Femur (tissue), 1 donor: ENCODE measurements around the gene ZNF564.
"Not testable (repeated sequence)": the region's sequence is repeated elsewhere in the genome, so short reads cannot be mapped to it uniquely, and the experiment has no call there.

ENCODE experiments used
- DNase-seq: peaks from one replicate; pipeline ENCODE4 v3.0.0-alpha.2; 2017

The ZNF564 gene

DNA sequence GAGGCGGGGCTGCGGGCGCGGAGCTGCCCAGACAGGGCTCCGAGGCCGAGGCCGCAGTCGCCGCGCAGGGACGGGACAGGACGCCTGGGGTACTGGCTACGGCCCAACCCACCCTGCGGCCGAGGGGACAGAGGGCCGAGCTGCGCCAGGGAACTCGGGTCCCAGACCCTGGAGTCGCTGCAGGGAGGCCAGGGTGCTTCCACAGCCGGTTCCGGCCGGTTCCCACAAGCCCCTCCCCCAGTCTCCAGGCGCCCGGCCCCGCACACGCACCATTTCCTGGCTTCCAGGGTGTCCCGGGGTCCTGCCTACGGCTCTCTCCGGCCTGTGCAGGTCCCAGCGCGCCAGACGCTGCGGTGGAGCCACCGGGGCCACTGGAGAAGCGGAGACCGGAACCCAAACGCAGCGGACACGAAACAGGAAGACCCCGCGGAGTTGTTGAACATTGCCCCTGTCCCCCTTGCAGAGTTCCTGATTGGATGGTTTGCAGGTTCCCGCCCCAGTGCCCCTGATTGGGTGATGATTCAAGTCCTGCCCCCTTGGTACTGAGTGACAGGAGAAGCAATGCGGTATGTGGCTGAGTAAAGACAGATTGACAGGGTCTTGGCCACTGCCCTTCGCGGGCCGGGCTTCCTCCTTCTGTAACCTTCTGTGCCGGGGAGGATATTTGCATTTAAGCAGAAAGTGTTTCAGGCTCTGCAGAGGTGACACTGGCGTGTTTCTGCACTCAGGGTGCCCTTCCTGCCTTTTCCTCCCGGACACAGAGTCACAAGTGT is at the start of gene ZNF564:
ZNF564 (minus strand) TSS at position 423 of the 773 bp plus-strand sequence; CDS start at position 273, 150 bp downstream.
- peak; percentile 99 for DNase-seq

- no peak for DNase-seq
These were observed 46.3 kb upstream of the ZNF564 start for GRCh38 chr19:12597594-12597993.

GRCh38 chr19:12596927-12597548 is 45.8 kb upstream of the ZNF564 start:
- no peak for DNase-seq

DNA sequence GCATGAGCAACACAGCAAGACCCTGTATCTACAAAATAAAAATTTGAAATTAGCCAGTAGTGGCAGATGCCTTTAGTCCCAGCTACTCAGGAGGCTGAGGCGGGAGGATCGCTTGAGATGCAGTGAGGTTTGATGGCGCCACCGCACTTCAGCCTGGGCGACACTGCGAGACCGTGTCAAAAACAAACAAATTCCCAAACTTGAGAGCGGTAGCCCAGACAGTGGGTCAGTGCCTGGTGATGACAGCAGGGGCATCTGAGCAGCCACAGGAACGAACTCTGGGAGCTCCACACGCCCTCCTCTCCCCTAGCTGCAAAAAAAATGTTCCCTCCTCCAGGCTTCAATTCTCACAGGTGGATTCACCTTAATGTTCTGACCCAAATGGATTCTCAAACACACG is 45.2 kb upstream of the ZNF564 start:
- no peak for DNase-seq

- DNase-seq = no peak
These were observed 29.8 kb upstream of the ZNF564 start for GRCh38 chr19:12581100-12581499.

DNA sequence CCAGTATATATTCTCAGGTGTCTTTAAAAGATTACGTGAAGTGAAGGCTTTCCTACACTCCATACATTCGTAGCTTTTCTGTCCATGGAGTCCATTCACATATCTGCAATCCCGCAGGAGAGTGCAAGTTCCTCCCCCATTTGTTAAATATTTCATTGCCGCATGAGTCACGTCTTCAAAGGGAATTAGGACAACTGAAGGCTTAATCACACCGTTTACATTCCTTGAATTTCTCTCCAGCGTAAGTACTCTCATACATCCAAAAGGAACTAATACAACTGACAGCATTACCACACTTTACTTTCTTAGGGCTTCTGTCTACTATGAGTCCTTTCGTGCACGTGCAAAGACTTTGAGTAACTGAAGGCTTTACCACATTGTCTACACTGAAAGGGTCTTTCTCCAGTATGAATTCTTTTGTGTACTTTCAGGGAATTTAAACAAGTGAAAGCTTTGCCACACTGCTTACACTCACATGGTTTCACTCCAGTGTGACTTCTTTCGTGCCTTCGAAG is 29.0 kb upstream of the ZNF564 start:
- no peak for DNase-seq

DNA sequence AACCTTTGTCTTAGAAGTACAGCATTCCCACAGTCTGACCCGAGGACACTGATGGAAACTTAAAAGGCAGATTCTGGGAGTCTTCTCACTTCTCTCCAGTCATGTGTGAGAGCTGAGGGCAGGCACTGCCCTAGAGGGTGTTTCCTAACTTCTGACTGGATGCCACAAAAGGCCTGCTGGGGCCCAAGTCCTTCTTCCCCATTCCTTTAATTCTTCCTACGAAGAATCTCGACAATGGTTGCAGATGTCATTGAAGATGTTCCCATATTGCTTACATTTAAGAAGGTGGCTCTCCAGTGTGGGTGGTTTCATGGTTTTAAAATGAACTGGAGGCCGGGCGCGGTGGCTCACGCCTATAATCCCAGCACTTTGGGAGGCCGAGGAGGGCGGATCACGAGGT is 27.4 kb upstream of the ZNF564 start:
- DNase-seq = no peak

DNA sequence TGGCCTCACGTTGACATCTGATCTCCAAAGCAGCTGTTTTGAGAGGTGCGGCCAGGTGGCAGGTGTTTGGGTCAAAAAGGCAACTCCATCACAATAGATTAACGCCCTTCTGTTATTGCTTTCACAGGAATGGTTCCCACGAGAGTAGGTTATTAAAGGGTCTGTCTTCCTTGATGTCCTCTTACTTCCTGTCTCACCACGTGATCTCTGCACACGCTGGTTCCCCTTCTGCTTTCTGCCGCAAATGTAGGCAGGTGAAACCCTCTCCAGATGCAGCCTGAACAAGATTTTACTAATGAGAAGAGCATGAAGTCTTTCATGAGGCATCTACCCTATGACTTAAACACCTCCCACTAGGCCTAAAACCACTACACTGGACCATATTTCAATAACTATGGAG is 22.8 kb upstream of the ZNF564 start:
- DNase-seq = no peak

- no peak for DNase-seq
These were observed 16.7 kb upstream of the ZNF564 start for GRCh38 chr19:12567951-12568350.

GRCh38 chr19:12566380-12566779 is 15.1 kb upstream of the ZNF564 start:
- DNase-seq = not testable (repeated sequence)

DNA sequence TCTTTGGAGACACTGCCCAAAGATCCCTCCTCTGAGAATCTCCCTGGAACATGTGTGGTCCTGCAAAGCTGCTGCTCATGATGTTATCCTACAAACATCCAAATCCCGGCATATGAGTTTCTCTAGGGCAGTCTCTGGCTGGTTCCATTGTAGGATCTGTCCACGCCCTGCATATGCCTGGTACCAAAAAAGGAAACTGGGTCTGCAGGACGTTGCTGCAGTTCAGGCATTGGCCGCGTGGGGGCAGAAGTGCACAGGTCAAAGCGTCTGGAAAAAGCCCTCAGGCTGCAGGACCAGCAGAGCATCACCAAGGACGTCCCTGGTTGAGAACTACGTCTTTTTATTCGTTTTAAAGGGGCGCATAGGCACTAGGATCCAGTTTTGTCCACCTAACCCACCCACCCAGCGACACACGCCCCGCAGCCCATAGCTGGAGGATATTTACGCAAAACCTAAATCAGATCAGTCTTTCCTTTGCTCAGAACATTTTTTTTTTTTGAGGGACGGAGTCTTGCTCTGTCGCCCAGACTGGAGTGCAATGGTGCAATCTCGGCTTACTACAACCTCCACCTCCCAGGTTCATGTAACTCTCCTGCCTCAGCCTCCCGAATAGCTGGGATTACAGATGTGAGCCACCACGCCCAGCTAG is 12.9 kb upstream of the ZNF564 start:
- DNase-seq = peak; percentile 91

DNA sequence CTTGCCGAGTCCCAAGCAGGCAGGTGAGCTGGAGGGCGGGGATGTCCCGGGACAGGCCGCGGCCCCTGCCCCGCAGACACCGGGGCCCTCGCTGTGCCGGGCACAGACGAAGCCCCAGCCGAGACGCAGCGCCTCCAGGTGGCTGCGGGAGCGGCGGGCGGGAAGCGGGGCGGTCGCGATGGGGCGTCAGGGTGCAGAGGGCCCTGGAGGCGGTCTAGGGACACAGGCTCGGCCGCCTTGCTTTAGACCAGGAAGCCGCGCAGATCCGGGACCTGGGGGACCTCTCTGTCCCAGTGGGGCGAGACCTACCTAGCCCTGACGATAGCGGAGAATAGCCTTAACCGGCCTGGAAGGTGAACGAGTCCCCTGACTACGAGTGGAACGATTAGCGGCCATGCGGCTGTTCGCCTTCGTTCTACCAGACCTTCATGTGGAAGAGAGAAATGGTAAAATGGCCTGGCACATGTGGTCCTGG is 4.2 kb upstream of the ZNF564 start:
- no peak for DNase-seq

DNA sequence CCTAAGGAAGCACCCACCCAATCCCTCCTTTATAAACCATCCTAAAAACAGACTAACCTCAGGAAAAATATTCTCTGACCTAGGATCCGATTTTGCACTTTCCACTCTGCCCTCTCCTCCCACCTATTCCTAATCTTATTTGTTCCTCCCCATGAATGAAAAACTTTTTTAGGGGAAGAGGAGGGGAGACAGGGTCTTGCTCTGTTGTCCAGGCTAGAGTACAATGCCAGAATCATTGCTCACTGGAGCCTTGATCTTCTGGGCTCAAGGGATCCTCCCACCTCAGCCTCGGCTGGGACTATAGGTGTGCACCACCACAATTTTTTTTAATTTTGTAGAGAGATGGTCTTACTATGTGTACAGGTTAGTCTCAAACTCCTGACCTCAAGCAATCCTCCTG is 4.4 kb downstream of the ZNF564 start:
- DNase-seq = no peak

DNA sequence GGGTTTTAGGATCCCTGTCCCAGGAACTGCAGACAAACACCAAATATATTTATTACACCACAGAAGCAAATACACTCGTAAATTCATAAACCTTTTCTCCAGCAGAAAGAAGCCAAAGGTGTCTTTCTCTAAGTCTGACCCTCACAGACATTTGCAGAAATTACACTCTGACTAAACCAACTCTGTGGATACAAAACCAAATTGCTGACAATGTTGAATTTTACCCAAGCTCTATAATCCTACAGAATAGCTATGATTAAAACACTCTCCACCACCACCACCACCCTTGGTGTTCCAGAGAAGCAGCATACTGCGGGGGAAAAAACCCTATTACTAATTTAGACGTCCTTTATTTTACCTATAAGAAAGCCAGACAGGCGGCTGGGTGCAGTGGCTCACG is 5.2 kb downstream of the ZNF564 start:
- DNase-seq = no peak

DNA sequence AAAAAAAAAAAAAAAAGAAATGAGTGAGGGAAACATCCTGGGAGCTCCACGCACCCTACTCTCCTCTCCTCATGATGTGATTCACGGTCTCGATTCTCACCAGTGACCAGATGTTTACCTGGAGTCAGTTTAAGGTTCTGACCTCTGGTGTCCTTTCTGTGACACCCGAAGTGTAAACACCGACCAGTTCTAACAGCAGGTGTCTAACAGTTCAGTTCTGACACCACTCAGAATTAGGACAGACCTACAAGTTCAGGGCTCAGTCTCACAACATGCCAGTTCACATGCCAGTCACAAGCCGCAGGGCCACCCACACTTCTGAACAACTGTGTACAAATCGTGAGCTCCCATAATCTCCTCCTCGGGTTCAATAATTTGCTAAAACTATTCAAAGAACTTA is 6.0 kb downstream of the ZNF564 start:
- no peak for DNase-seq

DNA sequence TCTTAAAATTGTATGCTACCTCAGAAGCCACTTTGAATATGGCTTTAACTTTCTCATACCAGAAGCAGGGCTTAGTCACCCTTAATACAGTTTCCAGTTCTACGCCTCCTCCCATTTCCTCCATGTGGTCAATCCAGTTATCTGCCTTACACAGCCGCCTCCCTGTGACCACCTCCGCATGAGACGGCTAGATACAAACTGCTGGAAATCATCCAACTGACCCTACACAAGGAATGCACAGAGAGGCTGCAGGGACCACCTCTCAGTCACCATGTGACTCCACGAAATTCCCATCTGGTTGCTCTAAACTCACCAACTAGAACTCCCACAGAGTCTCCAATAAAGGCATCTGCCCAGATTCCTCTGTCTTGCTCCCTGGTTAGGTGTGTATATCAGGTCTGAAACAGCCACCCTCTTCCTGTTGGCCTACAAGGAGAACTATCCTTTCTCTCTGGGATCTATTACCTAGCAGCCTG is 6.8 kb downstream of the ZNF564 start:
- no peak for DNase-seq

- DNase-seq = no peak
These were observed 7.4 kb downstream of the ZNF564 start for GRCh38 chr19:12543855-12544254.

DNA sequence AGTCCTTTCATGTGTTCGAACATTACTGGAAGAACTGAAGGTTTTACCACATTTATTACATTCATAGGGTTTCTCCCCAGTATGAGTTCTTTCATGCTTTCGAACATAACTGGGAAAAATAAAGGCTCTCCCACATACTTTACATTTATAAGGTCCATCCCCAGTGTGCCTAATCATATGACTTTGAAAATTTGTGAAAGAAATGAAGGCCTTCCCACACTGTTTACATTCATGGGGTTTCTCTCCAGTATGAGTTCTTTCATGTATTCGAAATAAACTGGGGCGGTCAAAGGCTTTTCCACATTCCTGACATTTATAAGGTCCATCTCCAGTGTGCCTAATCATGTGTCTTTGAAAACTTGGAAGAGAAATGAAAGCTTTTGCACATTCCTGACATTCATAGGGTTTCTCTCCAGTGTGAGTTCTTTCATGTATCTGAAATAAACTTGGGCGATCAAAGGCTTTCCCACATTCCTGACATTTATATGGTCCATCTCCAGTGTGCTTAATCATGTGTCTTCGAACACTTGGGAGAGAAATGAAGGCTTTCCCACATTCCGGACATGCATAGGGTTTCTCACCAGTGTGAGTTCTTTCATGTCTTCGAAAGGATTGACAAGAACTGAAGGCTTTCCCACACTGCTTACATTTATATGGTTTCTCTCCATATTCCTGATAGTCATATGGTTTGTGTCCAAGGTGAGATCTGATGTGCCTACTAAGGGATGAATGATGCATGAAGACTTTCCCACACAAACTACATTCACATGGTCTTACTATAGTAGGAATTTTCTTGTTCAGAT is 24.0 kb downstream of the ZNF564 start:
- no peak for DNase-seq

DNA sequence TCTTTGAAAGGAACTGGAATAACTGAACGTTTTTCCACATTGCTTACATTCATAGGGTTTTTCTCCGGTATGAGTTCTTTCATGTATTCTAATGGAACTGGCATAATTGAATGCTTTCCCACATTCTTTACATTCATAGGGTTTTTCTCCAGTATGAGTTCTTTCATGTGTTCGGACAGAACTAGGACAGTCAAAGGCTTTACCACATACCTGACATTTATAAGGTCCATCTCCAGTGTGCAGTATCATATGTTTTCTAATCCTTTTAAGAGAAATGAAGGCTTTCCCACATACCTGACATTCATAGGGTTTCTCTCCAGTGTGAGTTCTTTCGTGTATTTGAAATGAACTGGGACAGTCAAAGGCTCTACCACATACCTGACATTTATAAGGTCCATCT is 24.7 kb downstream of the ZNF564 start:
- DNase-seq = no peak

- no peak for DNase-seq
These were observed 29.3 kb downstream of the ZNF564 start for GRCh38 chr19:12521996-12522395.

DNA sequence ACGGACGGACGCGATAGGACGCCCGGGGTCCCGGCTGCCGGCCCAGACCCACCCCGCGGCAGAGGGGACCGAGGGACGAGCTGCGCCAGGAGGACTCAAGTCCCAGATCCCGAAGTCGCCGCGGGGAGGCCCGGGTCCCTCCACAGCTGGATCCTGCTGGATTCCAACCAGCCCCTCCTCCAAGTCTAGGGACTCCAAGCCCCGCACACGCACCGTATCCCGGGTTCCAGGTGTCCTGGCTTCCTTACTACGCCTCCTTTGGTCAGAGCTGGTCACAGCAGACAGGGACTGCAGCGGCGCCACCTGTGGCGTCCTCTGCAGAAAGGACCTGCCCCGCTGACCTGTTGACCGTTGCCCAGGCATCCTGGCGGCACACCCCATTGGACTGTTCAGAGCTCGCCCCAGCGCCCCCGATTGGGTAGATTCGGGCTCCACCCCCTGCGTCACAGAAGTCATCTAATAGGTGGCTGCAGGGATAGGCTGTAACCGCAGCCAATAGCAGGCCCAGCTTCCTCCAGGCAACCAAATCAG is 37.7 kb downstream of the ZNF564 start:
- DNase-seq = peak; percentile 23

DNA sequence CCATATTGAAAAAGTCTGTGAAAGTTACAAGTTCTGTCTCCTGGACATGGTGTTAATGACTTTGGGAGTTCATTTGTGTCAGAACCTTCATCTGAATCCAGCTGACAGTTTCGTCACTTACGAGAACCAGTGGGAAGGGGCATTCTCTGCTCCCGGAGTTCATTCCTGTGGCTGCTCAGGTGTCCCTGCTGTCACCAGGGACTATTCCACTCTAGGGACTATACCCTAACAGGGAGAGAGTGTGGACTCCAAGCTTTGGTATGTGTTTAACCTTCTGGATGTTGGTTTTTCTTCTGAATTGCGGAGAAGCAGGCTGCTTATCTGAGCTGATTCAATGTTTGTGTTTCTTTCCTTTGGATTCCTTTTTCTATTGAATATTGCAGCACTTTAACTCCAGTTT is 54.2 kb downstream of the ZNF564 start:
- DNase-seq = no peak
